GM12878 (cell line): ENCODE results near the gene MCC.

Experiments used
- CREM ChIP-seq: IDR thresholded peaks from 2 replicates; pipeline ENCODE4 v1.6.1; 2014; ENCODE audit warnings: antibody characterized with exemption, low read depth
- FOXK2 ChIP-seq: fragments of 450-650 bp; IDR thresholded peaks from 2 replicates; pipeline ENCODE4 v1.6.1; 2017; ENCODE audit warnings: mild to moderate bottlenecking, moderate library complexity
- PML ChIP-seq: IDR thresholded peaks from 2 replicates; pipeline ENCODE4 v1.6.1; 2012; ENCODE audit warnings: low read length, inconsistent platforms
- POLR2A ChIP-seq: IDR thresholded peaks from 2 replicates; pipeline ENCODE4 v1.6.1; 2011; ENCODE audit warnings: low read depth, mild to moderate bottlenecking, low read length
- RAD51 ChIP-seq: fragments of 450-650 bp; IDR thresholded peaks from 2 replicates; pipeline ENCODE4 v1.6.1; 2016; ENCODE audit warnings: moderate library complexity, mild to moderate bottlenecking, inconsistent platforms
- SREBF2 ChIP-seq: IDR thresholded peaks from 2 replicates; pipeline ENCODE4 v1.6.1; 2012; ENCODE audit warnings: mild to moderate bottlenecking, low read length
- TAF1 ChIP-seq: IDR thresholded peaks from 2 replicates; pipeline ENCODE4 v1.6.1; 2011; ENCODE audit warnings: mild to moderate bottlenecking, low read depth, low read length, borderline replicate concordance
- TF ChIP-seq, protein P1 (sequence below), 3 experiments: IDR thresholded peaks in 2 of 3; conservative IDR thresholded peaks in 1 of 3; 2 replicates each; pipeline ENCODE4 v1.5.1; 2011; ENCODE audit warnings: low read depth in 3 of 3, low read length in 3 of 3, mild to moderate bottlenecking in 3 of 3, control low read depth in 2 of 3, moderate library complexity in 2 of 3, inconsistent platforms in 1 of 3, mixed read lengths in 1 of 3; ENCODE audit not compliant: control insufficient read depth in 2 of 3, insufficient read depth in 1 of 3; ENCODE audit errors: extremely low read depth in 1 of 3
- TF ChIP-seq, protein P2 (sequence below): fragments of 450-650 bp; IDR thresholded peaks from 2 replicates; pipeline ENCODE4 v1.6.1; 2016; ENCODE audit warnings: mild to moderate bottlenecking
- TF ChIP-seq, protein P3 (sequence below): IDR thresholded peaks from 2 replicates; pipeline ENCODE4 v1.6.1; 2011; ENCODE audit warnings: borderline replicate concordance, low read depth, mild to moderate bottlenecking, moderate library complexity, mixed read lengths, low read length; ENCODE audit not compliant: insufficient read depth; ENCODE audit errors: extremely low read length

DNA sequence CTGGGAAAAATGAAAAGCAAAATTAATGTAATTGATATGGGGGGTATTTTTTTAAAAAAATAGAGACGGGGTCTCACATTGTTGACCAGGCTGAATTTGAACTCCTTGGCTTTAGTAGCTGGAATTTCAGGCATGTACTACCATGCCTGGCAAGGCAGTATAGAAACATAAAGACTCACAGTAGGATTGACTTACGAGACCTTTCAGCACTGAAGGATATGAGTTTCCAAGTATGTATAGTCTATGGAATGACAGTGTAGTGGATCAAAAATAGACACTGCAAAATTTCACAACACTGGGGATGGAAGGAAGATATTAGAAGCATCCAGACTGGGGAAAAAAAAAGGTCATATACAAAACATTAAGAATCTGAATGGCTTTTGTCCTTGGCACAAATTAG lies 504.9 kb downstream of the MCC start:
- TF ChIP-seq PML (no peak), TAF1 (no peak), CREM (no peak), SREBF2 (no peak), POLR2A (no peak), FOXK2 (no peak), RAD51 (no peak)
- TF ChIP-seq, protein P1, sequence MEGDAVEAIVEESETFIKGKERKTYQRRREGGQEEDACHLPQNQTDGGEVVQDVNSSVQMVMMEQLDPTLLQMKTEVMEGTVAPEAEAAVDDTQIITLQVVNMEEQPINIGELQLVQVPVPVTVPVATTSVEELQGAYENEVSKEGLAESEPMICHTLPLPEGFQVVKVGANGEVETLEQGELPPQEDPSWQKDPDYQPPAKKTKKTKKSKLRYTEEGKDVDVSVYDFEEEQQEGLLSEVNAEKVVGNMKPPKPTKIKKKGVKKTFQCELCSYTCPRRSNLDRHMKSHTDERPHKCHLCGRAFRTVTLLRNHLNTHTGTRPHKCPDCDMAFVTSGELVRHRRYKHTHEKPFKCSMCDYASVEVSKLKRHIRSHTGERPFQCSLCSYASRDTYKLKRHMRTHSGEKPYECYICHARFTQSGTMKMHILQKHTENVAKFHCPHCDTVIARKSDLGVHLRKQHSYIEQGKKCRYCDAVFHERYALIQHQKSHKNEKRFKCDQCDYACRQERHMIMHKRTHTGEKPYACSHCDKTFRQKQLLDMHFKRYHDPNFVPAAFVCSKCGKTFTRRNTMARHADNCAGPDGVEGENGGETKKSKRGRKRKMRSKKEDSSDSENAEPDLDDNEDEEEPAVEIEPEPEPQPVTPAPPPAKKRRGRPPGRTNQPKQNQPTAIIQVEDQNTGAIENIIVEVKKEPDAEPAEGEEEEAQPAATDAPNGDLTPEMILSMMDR (IDR thresholded peaks at IDR 0.05 in 2 of 3, conservative IDR thresholded peaks at IDR 0.05 in 1 of 3; ENCODE audit: control insufficient read depth in 2 of 3, extremely low read depth in 1 of 3, insufficient read depth in 1 of 3, low read depth in 3 of 3, low read length in 3 of 3) = no peak
- TF ChIP-seq, protein P2, sequence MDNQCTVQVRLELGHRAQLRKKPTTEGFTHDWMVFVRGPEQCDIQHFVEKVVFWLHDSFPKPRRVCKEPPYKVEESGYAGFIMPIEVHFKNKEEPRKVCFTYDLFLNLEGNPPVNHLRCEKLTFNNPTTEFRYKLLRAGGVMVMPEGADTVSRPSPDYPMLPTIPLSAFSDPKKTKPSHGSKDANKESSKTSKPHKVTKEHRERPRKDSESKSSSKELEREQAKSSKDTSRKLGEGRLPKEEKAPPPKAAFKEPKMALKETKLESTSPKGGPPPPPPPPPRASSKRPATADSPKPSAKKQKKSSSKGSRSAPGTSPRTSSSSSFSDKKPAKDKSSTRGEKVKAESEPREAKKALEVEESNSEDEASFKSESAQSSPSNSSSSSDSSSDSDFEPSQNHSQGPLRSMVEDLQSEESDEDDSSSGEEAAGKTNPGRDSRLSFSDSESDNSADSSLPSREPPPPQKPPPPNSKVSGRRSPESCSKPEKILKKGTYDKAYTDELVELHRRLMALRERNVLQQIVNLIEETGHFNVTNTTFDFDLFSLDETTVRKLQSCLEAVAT = no peak
- TF ChIP-seq, protein P3, sequence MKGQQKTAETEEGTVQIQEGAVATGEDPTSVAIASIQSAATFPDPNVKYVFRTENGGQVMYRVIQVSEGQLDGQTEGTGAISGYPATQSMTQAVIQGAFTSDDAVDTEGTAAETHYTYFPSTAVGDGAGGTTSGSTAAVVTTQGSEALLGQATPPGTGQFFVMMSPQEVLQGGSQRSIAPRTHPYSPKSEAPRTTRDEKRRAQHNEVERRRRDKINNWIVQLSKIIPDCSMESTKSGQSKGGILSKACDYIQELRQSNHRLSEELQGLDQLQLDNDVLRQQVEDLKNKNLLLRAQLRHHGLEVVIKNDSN = no peak
